ENCODE results near the gene LTBP1. TPM values are rescaled to one million over a fixed set of nuclear protein-coding genes. Genes with fewer than 3 reads are reported as not detected.
"Not testable (repeated sequence)": the region's sequence is repeated elsewhere in the genome, so short reads cannot be mapped to it uniquely, and the experiment has no call there.

LTBP1 gene
- total RNA-seq, 1 experiment from 2014 or later = 13.9 TPM

GRCh38 chr2:33365264-33365970 lies 418.7 kb downstream of the LTBP1 start:
- BruUV-seq (replicated peaks) = no TSS peak
- no peak for DNase-seq
- Mint-ChIP-seq H3K4me3 (ENCODE audit: low read depth, unreplicated experiment) (no peak overlapping the region), H3K36me3 (ENCODE audit: insufficient read depth, unreplicated experiment) (no peaks in the 10 kb centered on the region), H3K27ac (ENCODE audit: unreplicated experiment) (no peak overlapping the region), H3K27me3 (ENCODE audit: unreplicated experiment) (no peaks in the 10 kb centered on the region), H3K4me1 (ENCODE audit: low read depth, unreplicated experiment) (no peaks in the 10 kb centered on the region), H3K9me3 (ENCODE audit: low read depth, unreplicated experiment) (no peaks in the 10 kb centered on the region)
- intact Hi-C loops (cut with micrococcal nuclease; ENCODE audit: unreplicated experiment) = no loop called here
- TF ChIP-seq CTCF (IDR thresholded peaks at IDR 0.05; ENCODE audit: unreplicated experiment) = no peak
- CTCF ChIA-PET = no interaction called here

GRCh38 chr2:33366473-33366872 lies 419.7 kb downstream of the LTBP1 start:
- no TSS peak for BruUV-seq (replicated peaks)
- Mint-ChIP-seq H3K4me1 (ENCODE audit: low read depth, unreplicated experiment) (no peaks in the 10 kb centered on the region), H3K36me3 (ENCODE audit: insufficient read depth, unreplicated experiment) (no peaks in the 10 kb centered on the region), H3K27ac (ENCODE audit: unreplicated experiment) (no peak overlapping the region), H3K9me3 (ENCODE audit: low read depth, unreplicated experiment) (no peaks in the 10 kb centered on the region), H3K27me3 (ENCODE audit: unreplicated experiment) (no peaks in the 10 kb centered on the region), H3K4me3 (ENCODE audit: low read depth, unreplicated experiment) (no peak overlapping the region)
- intact Hi-C loops (cut with micrococcal nuclease; ENCODE audit: unreplicated experiment) = no loop called here
- CTCF ChIA-PET = interaction anchor here (0.6 kb wide), 1 partner anchor 12 kb away, joined by 5 read pairs; no protein-coding TSS in a partner anchor
- TF ChIP-seq CTCF (IDR thresholded peaks at IDR 0.05; ENCODE audit: unreplicated experiment) = no peak
- no peak for DNase-seq

- H3K4me1 Mint-ChIP-seq (ENCODE audit: low read depth, unreplicated experiment); H3K4me3 Mint-ChIP-seq (ENCODE audit: low read depth, unreplicated experiment); H3K9me3 Mint-ChIP-seq (ENCODE audit: low read depth, unreplicated experiment); H3K36me3 Mint-ChIP-seq (ENCODE audit: insufficient read depth, unreplicated experiment); H3K27me3 Mint-ChIP-seq (ENCODE audit: unreplicated experiment); DNase-seq; intact Hi-C loops (cut with micrococcal nuclease; ENCODE audit: unreplicated experiment); CTCF ChIA-PET; H3K27ac Mint-ChIP-seq (ENCODE audit: unreplicated experiment); BruUV-seq (replicated peaks): not testable (repeated sequence)
These were observed 421.8 kb downstream of the LTBP1 start for GRCh38 chr2:33368524-33368923.

GRCh38 chr2:33369191-33369590 lies 422.4 kb downstream of the LTBP1 start:
- no peak overlapping the region for H3K27ac Mint-ChIP-seq (ENCODE audit: unreplicated experiment)
- H3K4me1 Mint-ChIP-seq (ENCODE audit: low read depth, unreplicated experiment) = no peaks in the 10 kb centered on the region
- CTCF ChIA-PET = no interaction called here
- no peaks in the 10 kb centered on the region for H3K36me3 Mint-ChIP-seq (ENCODE audit: insufficient read depth, unreplicated experiment)
- no peak overlapping the region for H3K4me3 Mint-ChIP-seq (ENCODE audit: low read depth, unreplicated experiment)
- BruUV-seq (replicated peaks) = no TSS peak
- no peaks in the 10 kb centered on the region for H3K27me3 Mint-ChIP-seq (ENCODE audit: unreplicated experiment)
- no peak for DNase-seq
- TF ChIP-seq CTCF (IDR thresholded peaks at IDR 0.05; ENCODE audit: unreplicated experiment) = no peak
- intact Hi-C loops (cut with micrococcal nuclease; ENCODE audit: unreplicated experiment) = no loop called here
- H3K9me3 Mint-ChIP-seq (ENCODE audit: low read depth, unreplicated experiment) = no peaks in the 10 kb centered on the region

GRCh38 chr2:33370636-33371265 lies 424.0 kb downstream of the LTBP1 start:
- CTCF ChIA-PET = no interaction called here
- Mint-ChIP-seq H3K9me3 (ENCODE audit: low read depth, unreplicated experiment) (no peaks in the 10 kb centered on the region), H3K4me3 (ENCODE audit: low read depth, unreplicated experiment) (no peak overlapping the region), H3K36me3 (ENCODE audit: insufficient read depth, unreplicated experiment) (no peaks in the 10 kb centered on the region), H3K27ac (ENCODE audit: unreplicated experiment) (peak overlapping the region; percentile 21), H3K27me3 (ENCODE audit: unreplicated experiment) (no peaks in the 10 kb centered on the region), H3K4me1 (ENCODE audit: low read depth, unreplicated experiment) (no peaks in the 10 kb centered on the region)
- no TSS peak for BruUV-seq (replicated peaks)
- no peak for DNase-seq
- intact Hi-C loops (cut with micrococcal nuclease; ENCODE audit: unreplicated experiment) = loop anchor here (5.0 to 10.0 kb wide), 2 partner anchors 283 to 426 kb away; partner anchors contain the start of gene LTBP1
- TF ChIP-seq CTCF (IDR thresholded peaks at IDR 0.05; ENCODE audit: unreplicated experiment) = no peak

Data from Calu3 (cell line).